ENCODE results near the gene BRD8. TPM values are rescaled to one million over a fixed set of nuclear protein-coding genes. Genes with fewer than 3 reads are reported as not detected.

The BRD8 gene
- total and polyA plus RNA-seq, 2 experiments from 2014 or later = 45.8 to 117 TPM

GRCh38 chr5:138159666-138160065 lies 18.8 kb downstream of the BRD8 start (continued):
- no peak for TF ChIP-seq CTCF (conservative IDR thresholded peaks at IDR 0.05; ENCODE audit: low read depth in 2 of 2)

- H3F3A ChIP-seq (replicated peaks; ENCODE audit: low read depth) = no peaks in the 10 kb centered on the region
- peaks cover 6% of the 10 kb centered on the region for H4K20me1 ChIP-seq (replicated peaks; ENCODE audit: insufficient read depth)
- peaks cover 61% of the 10 kb centered on the region for H3K36me3 Mint-ChIP-seq (ENCODE audit: low read depth)
- H3K36me3 ChIP-seq (ENCODE audit: insufficient read depth) = peaks cover 55% of the 10 kb centered on the region
- DNase-seq (ENCODE audit: low spot score) = no peak
- TF ChIP-seq STAT1 (IDR thresholded peaks at IDR 0.05; ENCODE audit: unreplicated experiment) = no peak
- TF ChIP-seq CTCF (conservative IDR thresholded peaks at IDR 0.05; ENCODE audit: low read depth in 2 of 2) = no peak
- TF ChIP-seq REST (IDR thresholded peaks at IDR 0.05; ENCODE audit: unreplicated experiment) = no peak
- no peak for TF ChIP-seq NANOG (IDR thresholded peaks at IDR 0.05; ENCODE audit: borderline replicate concordance)
- no peak for TF ChIP-seq ETS1 (IDR thresholded peaks at IDR 0.05)
- TF ChIP-seq CREB1 (CRISPR knock-in tag; IDR thresholded peaks at IDR 0.05; ENCODE audit: low read depth) = no peak
- TF ChIP-seq ZNF462 (CRISPR knock-in tag; IDR thresholded peaks at IDR 0.05) = no peak
- TF ChIP-seq EZH2 (IDR thresholded peaks at IDR 0.05; ENCODE audit: low read depth, unreplicated experiment) = no peak
- no peak for TF ChIP-seq ZNF331 (CRISPR knock-in tag; IDR thresholded peaks at IDR 0.05; ENCODE audit: low read depth)
- H3K4me1 ChIP-seq (ENCODE audit: insufficient read depth) = no peaks in the 10 kb centered on the region
- peaks cover 3% of the 10 kb centered on the region for H3K27me3 Mint-ChIP-seq (ENCODE audit: insufficient read depth, low read depth, poor library complexity)
- no peaks in the 10 kb centered on the region for H3K4me1 Mint-ChIP-seq
- H3K4me2 ChIP-seq = no peak overlapping the region
- H3K9me2 ChIP-seq (ENCODE audit: insufficient read depth) = no peaks in the 10 kb centered on the region
- no peaks in the 10 kb centered on the region for H3K9me3 Mint-ChIP-seq
- H3K4me3 Mint-ChIP-seq = no peak overlapping the region
- no peak for ATAC-seq
- no peak overlapping the region for H3K27ac Mint-ChIP-seq
- no peak overlapping the region for H3K4me3 ChIP-seq
- H3K27me3 ChIP-seq (ENCODE audit: insufficient read depth) = no peaks in the 10 kb centered on the region
- no peak overlapping the region for H3K27ac ChIP-seq (ENCODE audit: low read depth)
- H3K79me2 ChIP-seq (replicated peaks; ENCODE audit: insufficient read depth) = no peaks in the 10 kb centered on the region
- H2AFZ ChIP-seq = no peak overlapping the region
These were observed 20.8 kb downstream of the BRD8 start for GRCh38 chr5:138157626-138158025.
